ENCODE results near the gene CHST2. TPM values are rescaled to one million over a fixed set of nuclear protein-coding genes. Genes with fewer than 3 reads are reported as not detected.

The CHST2 gene
- total and polyA plus RNA-seq, 2 donors (not counting 1 experiment from before 2014, with no cell fraction given), result 1.1 to 2.6 TPM

DNA sequence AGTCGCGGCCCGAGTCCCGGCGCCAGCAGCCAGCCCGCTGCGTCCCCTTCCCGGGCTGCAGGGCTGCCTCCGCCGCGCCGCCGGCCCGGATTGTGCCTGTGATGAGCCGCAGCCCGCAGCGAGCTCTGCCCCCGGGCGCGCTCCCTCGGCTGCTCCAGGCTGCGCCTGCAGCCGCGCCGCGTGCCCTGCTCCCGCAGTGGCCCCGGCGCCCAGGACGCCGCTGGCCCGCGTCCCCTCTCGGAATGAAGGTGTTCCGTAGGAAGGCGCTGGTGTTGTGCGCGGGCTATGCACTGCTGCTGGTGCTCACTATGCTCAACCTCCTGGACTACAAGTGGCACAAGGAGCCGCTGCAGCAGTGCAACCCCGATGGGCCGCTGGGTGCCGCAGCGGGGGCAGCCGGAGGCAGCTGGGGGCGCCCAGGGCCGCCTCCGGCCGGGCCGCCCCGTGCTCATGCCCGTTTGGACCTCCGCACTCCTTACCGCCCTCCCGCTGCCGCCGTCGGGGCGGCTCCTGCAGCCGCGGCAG is 1.2 kb downstream of the CHST2 start:
- Histone ChIP-seq H3K27ac (ENCODE audit: insufficient read depth, low read length) (no peak overlapping the region), H3K4me3 (replicated peaks in 1 of 4; ENCODE audit: control extremely low read depth in 1 of 4, insufficient read depth in 1 of 4, low read depth in 3 of 4, low read length in 4 of 4) (peak overlapping the region; percentile 35 to 82 (median 50)), H3K4me2 (ENCODE audit: extremely low read depth, insufficient read depth, low read length) (peak overlapping the region; percentile 66), H3K79me2 (ENCODE audit: control insufficient read depth, insufficient read depth, low read length) (no peaks in the 10 kb centered on the region), H3K36me3 (ENCODE audit: control insufficient read depth, insufficient read depth, low read length) (no peaks in the 10 kb centered on the region), H4K20me1 (ENCODE audit: control insufficient read depth, extremely low read depth, insufficient read depth, low read length) (no peaks in the 10 kb centered on the region), H3K4me1 (ENCODE audit: control insufficient read depth, extremely low read depth, insufficient read depth, low read length) (no peaks in the 10 kb centered on the region), H3K9me3 (ENCODE audit: control insufficient read depth, insufficient read depth, low read depth, low read length) (no peaks in the 10 kb centered on the region), H3K9ac (ENCODE audit: insufficient read depth, low read length) (peak overlapping the region; percentile 33), H2AFZ (ENCODE audit: low read length) (peak overlapping the region; percentile 63), H3K27me3 (ENCODE audit: control insufficient read depth, insufficient read depth, low read length) (no peaks in the 10 kb centered on the region)
- TF ChIP-seq CTCF (conservative IDR thresholded peaks at IDR 0.05 in 1 of 2, IDR thresholded peaks at IDR 0.05 in 1 of 2; ENCODE audit: low read depth in 1 of 2, low read length in 2 of 2), result no peak
- DNase-seq (ENCODE audit: low read depth in 2 of 2), result peak; percentile 43 to 49

- DNase-seq (ENCODE audit: low read depth in 2 of 2), result peak; percentile 47 to 85
- no peaks in the 10 kb centered on the region for H3K4me1 ChIP-seq (ENCODE audit: control insufficient read depth, extremely low read depth, insufficient read depth, low read length)
- no peak overlapping the region for H3K9ac ChIP-seq (ENCODE audit: insufficient read depth, low read length)
- TF ChIP-seq EZH2 (IDR thresholded peaks at IDR 0.05; ENCODE audit: low read length, missing control alignments) (no peak), CTCF (conservative IDR thresholded peaks at IDR 0.05 in 1 of 2, IDR thresholded peaks at IDR 0.05 in 1 of 2; ENCODE audit: low read depth in 1 of 2, low read length in 2 of 2) (peak; percentile 65 to 78)
- no peak overlapping the region for H3K27ac ChIP-seq (ENCODE audit: insufficient read depth, low read length)
- no peaks in the 10 kb centered on the region for H3K36me3 ChIP-seq (ENCODE audit: control insufficient read depth, insufficient read depth, low read length)
- peak overlapping the region; percentile 35 to 82 (median 54) for H3K4me3 ChIP-seq (replicated peaks in 1 of 4; ENCODE audit: control extremely low read depth in 1 of 4, insufficient read depth in 1 of 4, low read depth in 3 of 4, low read length in 4 of 4)
- H3K27me3 ChIP-seq (ENCODE audit: control insufficient read depth, insufficient read depth, low read length), result no peaks in the 10 kb centered on the region
- H4K20me1 ChIP-seq (ENCODE audit: control insufficient read depth, extremely low read depth, insufficient read depth, low read length), result no peaks in the 10 kb centered on the region
- H3K9me3 ChIP-seq (ENCODE audit: control insufficient read depth, insufficient read depth, low read depth, low read length), result no peaks in the 10 kb centered on the region
- no peaks in the 10 kb centered on the region for H3K79me2 ChIP-seq (ENCODE audit: control insufficient read depth, insufficient read depth, low read length)
- peak overlapping the region; percentile 66 for H3K4me2 ChIP-seq (ENCODE audit: extremely low read depth, insufficient read depth, low read length)
- peak overlapping the region; percentile 2 for H2AFZ ChIP-seq (ENCODE audit: low read length)
Measured at GRCh38 chr3:143121241-143122088, 1.9 kb downstream of the CHST2 start.

DNA sequence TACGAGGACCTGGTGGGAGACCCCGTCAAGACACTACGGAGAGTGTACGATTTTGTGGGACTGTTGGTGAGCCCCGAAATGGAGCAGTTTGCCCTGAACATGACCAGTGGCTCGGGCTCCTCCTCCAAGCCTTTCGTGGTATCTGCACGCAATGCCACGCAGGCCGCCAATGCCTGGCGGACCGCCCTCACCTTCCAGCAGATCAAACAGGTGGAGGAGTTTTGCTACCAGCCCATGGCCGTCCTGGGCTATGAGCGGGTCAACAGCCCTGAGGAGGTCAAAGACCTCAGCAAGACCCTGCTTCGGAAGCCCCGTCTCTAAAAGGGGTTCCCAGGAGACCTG is 2.5 kb downstream of the CHST2 start:
- Histone ChIP-seq H3K27ac (ENCODE audit: insufficient read depth, low read length) (no peak overlapping the region), H3K79me2 (ENCODE audit: control insufficient read depth, insufficient read depth, low read length) (no peaks in the 10 kb centered on the region), H3K9me3 (ENCODE audit: control insufficient read depth, insufficient read depth, low read depth, low read length) (no peaks in the 10 kb centered on the region), H3K9ac (ENCODE audit: insufficient read depth, low read length) (no peak overlapping the region), H3K4me3 (replicated peaks in 1 of 4; ENCODE audit: control extremely low read depth in 1 of 4, insufficient read depth in 1 of 4, low read depth in 3 of 4, low read length in 4 of 4) (no peak overlapping the region), H3K4me1 (ENCODE audit: control insufficient read depth, extremely low read depth, insufficient read depth, low read length) (no peaks in the 10 kb centered on the region), H3K27me3 (ENCODE audit: control insufficient read depth, insufficient read depth, low read length) (no peaks in the 10 kb centered on the region), H3K36me3 (ENCODE audit: control insufficient read depth, insufficient read depth, low read length) (no peaks in the 10 kb centered on the region), H4K20me1 (ENCODE audit: control insufficient read depth, extremely low read depth, insufficient read depth, low read length) (no peaks in the 10 kb centered on the region), H3K4me2 (ENCODE audit: extremely low read depth, insufficient read depth, low read length) (no peak overlapping the region), H2AFZ (ENCODE audit: low read length) (no peak overlapping the region)
- TF ChIP-seq CTCF (conservative IDR thresholded peaks at IDR 0.05 in 1 of 2, IDR thresholded peaks at IDR 0.05 in 1 of 2; ENCODE audit: low read depth in 1 of 2, low read length in 2 of 2) (no peak), EZH2 (IDR thresholded peaks at IDR 0.05; ENCODE audit: low read length, missing control alignments) (no peak)
- no peak for DNase-seq (ENCODE audit: low read depth in 2 of 2)

Measured in fibroblast of lung (primary cell).